Measurements from ENCODE around the gene TNNI3K.

TNNI3K gene

GRCh38 chr1:74481607-74482006, 246.4 kb downstream of the TNNI3K start:
- no peak for TF ChIP-seq CTCF (conservative IDR thresholded peaks at IDR 0.05; ENCODE audit: low read length)
- DNase-seq (ENCODE audit: low read depth), result no peak
- no peak overlapping the region for H3K4me3 ChIP-seq (ENCODE audit: low read length)

GRCh38 chr1:74485622-74486021, 250.4 kb downstream of the TNNI3K start:
- H3K4me3 ChIP-seq (ENCODE audit: low read length), result no peak overlapping the region
- peak; percentile 9 for DNase-seq (ENCODE audit: low read depth)
- no peak for TF ChIP-seq CTCF (conservative IDR thresholded peaks at IDR 0.05; ENCODE audit: low read length)

- no peak for DNase-seq (ENCODE audit: low read depth)
- TF ChIP-seq CTCF (conservative IDR thresholded peaks at IDR 0.05; ENCODE audit: low read length), result no peak
- no peak overlapping the region for H3K4me3 ChIP-seq (ENCODE audit: low read length)
Measured at GRCh38 chr1:74486036-74486435, 250.8 kb downstream of the TNNI3K start.

- DNase-seq (ENCODE audit: low read depth), result no peak
- TF ChIP-seq CTCF (conservative IDR thresholded peaks at IDR 0.05; ENCODE audit: low read length), result no peak
- no peak overlapping the region for H3K4me3 ChIP-seq (ENCODE audit: low read length)
Measured at GRCh38 chr1:74496669-74497068, 261.5 kb downstream of the TNNI3K start.

GRCh38 chr1:74498901-74499300, 263.7 kb downstream of the TNNI3K start:
- no peak for DNase-seq (ENCODE audit: low read depth)
- H3K4me3 ChIP-seq (ENCODE audit: low read length), result no peak overlapping the region
- TF ChIP-seq CTCF (conservative IDR thresholded peaks at IDR 0.05; ENCODE audit: low read length), result no peak

- no peak overlapping the region for H3K4me3 ChIP-seq (ENCODE audit: low read length)
- no peak for TF ChIP-seq CTCF (conservative IDR thresholded peaks at IDR 0.05; ENCODE audit: low read length)
- peak; percentile 54 for DNase-seq (ENCODE audit: low read depth)
Measured at GRCh38 chr1:74502432-74502831, 267.2 kb downstream of the TNNI3K start.

GRCh38 chr1:74502858-74503257, 267.7 kb downstream of the TNNI3K start:
- no peak for DNase-seq (ENCODE audit: low read depth)
- no peak overlapping the region for H3K4me3 ChIP-seq (ENCODE audit: low read length)
- no peak for TF ChIP-seq CTCF (conservative IDR thresholded peaks at IDR 0.05; ENCODE audit: low read length)

All from AG10803 (cell line).